ENCODE data around the gene MPC1L.
"Not testable (repeated sequence)": the region's sequence is repeated elsewhere in the genome, so short reads cannot be mapped to it uniquely, and the experiment has no call there.

Gene MPC1L

GRCh38 chrX:40582811-40583210 is 40.4 kb upstream of the MPC1L start:
- Histone ChIP-seq H3K36me3 (ENCODE audit: control insufficient read depth in 2 of 2, insufficient read depth in 2 of 2, low read length in 2 of 2) (no peaks in the 10 kb centered on the region), H3K4me1 (ENCODE audit: control insufficient read depth, insufficient read depth, low read length) (peaks cover 6% of the 10 kb centered on the region), H3K27me3 (ENCODE audit: control insufficient read depth in 1 of 2, insufficient read depth in 2 of 2, low read length in 2 of 2) (peaks cover 0 to 13% of the 10 kb centered on the region in 2 donors), H3K27ac (ENCODE audit: low read length) (no peak overlapping the region), H3K9me3 (ENCODE audit: control insufficient read depth in 2 of 2, low read length in 2 of 2) (no peaks in the 10 kb centered on the region), H3K4me3 (ENCODE audit: low read length in 2 of 2) (no peak overlapping the region), H3K9ac (ENCODE audit: low read length in 2 of 2) (no peak overlapping the region)

DNA sequence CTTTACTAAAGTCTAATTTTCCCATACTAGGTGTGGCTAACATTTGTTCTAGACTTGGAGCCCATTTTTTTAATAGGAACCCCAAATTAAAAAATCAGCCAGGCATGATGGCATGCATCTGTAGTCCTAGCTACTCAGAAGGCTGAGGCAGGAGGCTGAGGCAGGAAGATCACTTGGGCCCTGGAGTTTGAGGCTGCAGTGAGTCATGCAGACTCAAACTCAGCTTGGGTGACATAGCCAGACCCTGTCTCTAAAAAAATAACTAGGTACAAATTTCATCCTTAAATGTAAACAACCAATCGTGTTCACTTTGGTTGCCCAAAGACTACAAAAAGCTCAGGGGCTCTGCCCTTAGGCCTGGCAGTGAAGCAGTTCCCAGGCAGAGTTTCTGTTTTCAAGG is 35.6 kb upstream of the MPC1L start:
- not testable (repeated sequence) for H3K4me1 ChIP-seq (ENCODE audit: control insufficient read depth, insufficient read depth, low read length); H3K9me3 ChIP-seq (ENCODE audit: control insufficient read depth in 2 of 2, low read length in 2 of 2); H3K27ac ChIP-seq (ENCODE audit: low read length); H3K36me3 ChIP-seq (ENCODE audit: control insufficient read depth in 2 of 2, insufficient read depth in 2 of 2, low read length in 2 of 2); H3K4me3 ChIP-seq (ENCODE audit: low read length in 2 of 2); H3K9ac ChIP-seq (ENCODE audit: low read length in 2 of 2)
- peaks cover 0 to 11% of the 10 kb centered on the region in 2 donors for H3K27me3 ChIP-seq (ENCODE audit: control insufficient read depth in 1 of 2, insufficient read depth in 2 of 2, low read length in 2 of 2)

- not testable (repeated sequence) for H3K4me1 ChIP-seq (ENCODE audit: control insufficient read depth, insufficient read depth, low read length); H3K36me3 ChIP-seq (ENCODE audit: control insufficient read depth in 2 of 2, insufficient read depth in 2 of 2, low read length in 2 of 2); H3K27ac ChIP-seq (ENCODE audit: low read length); H3K27me3 ChIP-seq (ENCODE audit: control insufficient read depth in 1 of 2, insufficient read depth in 2 of 2, low read length in 2 of 2); H3K9ac ChIP-seq (ENCODE audit: low read length in 2 of 2); H3K9me3 ChIP-seq (ENCODE audit: control insufficient read depth in 2 of 2, low read length in 2 of 2); H3K4me3 ChIP-seq (ENCODE audit: low read length in 2 of 2)
Measured at GRCh38 chrX:40589616-40590321, 33.5 kb upstream of the MPC1L start.

DNA sequence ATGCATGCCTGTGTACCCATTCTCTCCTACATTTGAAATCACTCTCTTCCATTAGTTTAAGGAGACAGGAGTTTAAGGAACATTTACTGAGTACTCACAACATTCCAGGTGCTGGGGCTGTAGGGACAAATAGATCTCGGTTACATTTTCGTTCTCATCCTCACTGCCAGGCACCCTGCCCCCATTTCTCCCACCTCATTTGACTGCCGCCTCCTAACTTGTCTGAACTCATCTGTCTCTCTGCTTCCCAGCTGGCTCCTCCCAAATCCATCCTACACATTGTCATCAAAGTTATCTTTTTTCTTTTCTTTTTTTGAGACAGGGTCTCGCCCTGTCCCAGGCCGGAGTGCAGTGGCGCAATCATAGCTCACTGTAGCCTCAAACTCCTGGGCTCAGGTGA is 19.8 kb upstream of the MPC1L start:
- Histone ChIP-seq H3K27ac (ENCODE audit: low read length) (no peak overlapping the region), H3K4me3 (ENCODE audit: low read length in 2 of 2) (no peak overlapping the region), H3K9ac (ENCODE audit: low read length in 2 of 2) (no peak overlapping the region), H3K4me1 (ENCODE audit: control insufficient read depth, insufficient read depth, low read length) (no peaks in the 10 kb centered on the region), H3K36me3 (ENCODE audit: control insufficient read depth in 2 of 2, insufficient read depth in 2 of 2, low read length in 2 of 2) (peaks cover 0 to 16% of the 10 kb centered on the region in 2 donors), H3K9me3 (ENCODE audit: control insufficient read depth in 2 of 2, low read length in 2 of 2) (no peaks in the 10 kb centered on the region), H3K27me3 (ENCODE audit: control insufficient read depth in 1 of 2, insufficient read depth in 2 of 2, low read length in 2 of 2) (peaks cover 0 to 2% of the 10 kb centered on the region in 2 donors)

DNA sequence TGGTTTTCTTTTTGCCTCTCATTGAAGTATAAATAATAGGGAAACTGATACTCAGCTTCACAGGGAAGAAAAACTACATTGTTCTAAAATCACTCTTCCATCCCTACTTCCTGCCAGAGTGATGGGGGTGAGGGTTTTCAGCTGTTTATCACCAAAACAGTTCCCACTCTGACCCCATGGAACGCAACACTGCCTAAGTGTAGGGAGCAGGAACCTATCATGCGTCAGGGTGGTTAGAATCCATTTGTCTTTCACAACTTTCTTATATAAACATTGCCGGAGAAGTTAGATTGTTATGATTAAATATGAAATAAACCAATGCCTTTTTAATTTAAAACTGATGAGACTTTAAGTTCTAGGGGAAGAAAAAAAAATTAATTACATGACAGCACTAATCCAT is 15.8 kb upstream of the MPC1L start:
- no peaks in the 10 kb centered on the region for H3K4me1 ChIP-seq (ENCODE audit: control insufficient read depth, insufficient read depth, low read length)
- no peaks in the 10 kb centered on the region for H3K9me3 ChIP-seq (ENCODE audit: control insufficient read depth in 2 of 2, low read length in 2 of 2)
- no peaks in the 10 kb centered on the region for H3K36me3 ChIP-seq (ENCODE audit: control insufficient read depth in 2 of 2, insufficient read depth in 2 of 2, low read length in 2 of 2)
- peaks cover 0 to 12% of the 10 kb centered on the region in 2 donors for H3K27me3 ChIP-seq (ENCODE audit: control insufficient read depth in 1 of 2, insufficient read depth in 2 of 2, low read length in 2 of 2)
- no peak overlapping the region for H3K27ac ChIP-seq (ENCODE audit: low read length)
- H3K9ac ChIP-seq (ENCODE audit: low read length in 2 of 2): no peak overlapping the region
- H3K4me3 ChIP-seq (ENCODE audit: low read length in 2 of 2): no peak overlapping the region

- Histone ChIP-seq H3K27ac (ENCODE audit: low read length) (no peak overlapping the region), H3K9ac (ENCODE audit: low read length in 2 of 2) (no peak overlapping the region), H3K36me3 (ENCODE audit: control insufficient read depth in 2 of 2, insufficient read depth in 2 of 2, low read length in 2 of 2) (no peaks in the 10 kb centered on the region), H3K27me3 (ENCODE audit: control insufficient read depth in 1 of 2, insufficient read depth in 2 of 2, low read length in 2 of 2) (peaks cover 0 to 11% of the 10 kb centered on the region in 2 donors), H3K4me3 (ENCODE audit: low read length in 2 of 2) (no peak overlapping the region), H3K9me3 (ENCODE audit: control insufficient read depth in 2 of 2, low read length in 2 of 2) (no peaks in the 10 kb centered on the region), H3K4me1 (ENCODE audit: control insufficient read depth, insufficient read depth, low read length) (no peaks in the 10 kb centered on the region)
Measured at GRCh38 chrX:40612511-40612910, 10.7 kb upstream of the MPC1L start.

DNA sequence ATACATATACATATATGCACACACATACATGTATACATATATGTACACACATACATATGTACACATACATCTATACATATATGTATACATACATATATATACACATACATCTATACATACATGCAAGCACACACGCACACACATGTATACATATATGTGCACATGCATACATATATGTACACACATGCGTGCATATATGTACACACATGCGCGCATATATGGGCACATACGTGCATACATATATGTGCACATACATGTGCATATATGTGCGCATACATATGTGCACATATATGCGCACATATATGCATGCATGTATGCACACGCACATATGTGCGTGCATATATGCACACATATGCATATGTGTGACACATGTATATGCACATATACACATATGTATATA is 7.3 kb upstream of the MPC1L start:
- Histone ChIP-seq H3K4me3 (ENCODE audit: low read length in 2 of 2) (no peak overlapping the region), H3K27me3 (ENCODE audit: control insufficient read depth in 1 of 2, insufficient read depth in 2 of 2, low read length in 2 of 2) (peaks cover 0 to 5% of the 10 kb centered on the region in 2 donors), H3K27ac (ENCODE audit: low read length) (no peak overlapping the region), H3K4me1 (ENCODE audit: control insufficient read depth, insufficient read depth, low read length) (no peaks in the 10 kb centered on the region), H3K9ac (ENCODE audit: low read length in 2 of 2) (no peak overlapping the region), H3K9me3 (ENCODE audit: control insufficient read depth in 2 of 2, low read length in 2 of 2) (peaks cover 0 to 2% of the 10 kb centered on the region in 2 donors), H3K36me3 (ENCODE audit: control insufficient read depth in 2 of 2, insufficient read depth in 2 of 2, low read length in 2 of 2) (no peaks in the 10 kb centered on the region)

GRCh38 chrX:40617566-40617965 is 5.7 kb upstream of the MPC1L start:
- no peak overlapping the region for H3K4me3 ChIP-seq (ENCODE audit: low read length in 2 of 2)

GRCh38 chrX:40622479-40623138 is 619 bp upstream of the MPC1L start:
- H3K9ac ChIP-seq (ENCODE audit: low read length in 2 of 2): no peak overlapping the region
- H3K27ac ChIP-seq (ENCODE audit: low read length): no peak overlapping the region
- H3K27me3 ChIP-seq (ENCODE audit: control insufficient read depth in 1 of 2, insufficient read depth in 2 of 2, low read length in 2 of 2): peaks cover 0 to 16% of the 10 kb centered on the region in 2 donors
- no peaks in the 10 kb centered on the region for H3K4me1 ChIP-seq (ENCODE audit: control insufficient read depth, insufficient read depth, low read length)
- no peak overlapping the region for H3K4me3 ChIP-seq (ENCODE audit: low read length in 2 of 2)
- H3K36me3 ChIP-seq (ENCODE audit: control insufficient read depth in 2 of 2, insufficient read depth in 2 of 2, low read length in 2 of 2): peaks cover 3 to 4% of the 10 kb centered on the region in 2 donors
- peaks cover 0 to 2% of the 10 kb centered on the region in 2 donors for H3K9me3 ChIP-seq (ENCODE audit: control insufficient read depth in 2 of 2, low read length in 2 of 2)

More at GRCh38 chrX:40617566-40617965, 5.7 kb upstream of the MPC1L start:
- H3K4me1 ChIP-seq (ENCODE audit: control insufficient read depth, insufficient read depth, low read length): no peaks in the 10 kb centered on the region
- H3K36me3 ChIP-seq (ENCODE audit: control insufficient read depth in 2 of 2, insufficient read depth in 2 of 2, low read length in 2 of 2): no peaks in the 10 kb centered on the region
- peaks cover 0 to under 1% of the 10 kb centered on the region in 2 donors for H3K27me3 ChIP-seq (ENCODE audit: control insufficient read depth in 1 of 2, insufficient read depth in 2 of 2, low read length in 2 of 2)
- H3K27ac ChIP-seq (ENCODE audit: low read length): no peak overlapping the region
- H3K9ac ChIP-seq (ENCODE audit: low read length in 2 of 2): no peak overlapping the region
- peaks cover 0 to 2% of the 10 kb centered on the region in 2 donors for H3K9me3 ChIP-seq (ENCODE audit: control insufficient read depth in 2 of 2, low read length in 2 of 2)

DNA sequence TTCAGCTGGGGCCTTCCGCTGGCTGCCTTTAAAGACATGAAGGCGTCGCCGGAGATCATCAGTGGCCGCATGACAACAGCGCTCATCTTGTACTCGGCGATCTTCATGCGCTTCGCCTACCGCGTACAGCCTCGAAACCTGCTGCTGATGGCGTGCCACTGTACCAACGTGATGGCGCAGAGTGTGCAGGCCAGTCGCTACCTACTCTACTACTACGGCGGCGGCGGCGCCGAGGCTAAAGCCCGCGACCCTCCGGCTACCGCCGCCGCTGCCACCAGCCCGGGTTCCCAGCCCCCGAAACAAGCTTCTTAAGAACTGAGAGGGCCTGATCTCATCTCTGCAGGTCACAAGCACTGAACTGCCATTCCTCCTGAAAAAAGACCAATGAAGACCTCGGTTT is 437 bp downstream of the MPC1L start:
- Histone ChIP-seq H3K27me3 (ENCODE audit: control insufficient read depth in 1 of 2, insufficient read depth in 2 of 2, low read length in 2 of 2) (peaks cover 0 to 16% of the 10 kb centered on the region in 2 donors), H3K36me3 (ENCODE audit: control insufficient read depth in 2 of 2, insufficient read depth in 2 of 2, low read length in 2 of 2) (peaks cover 4 to 11% of the 10 kb centered on the region in 2 donors), H3K4me3 (ENCODE audit: low read length in 2 of 2) (no peak overlapping the region), H3K9ac (ENCODE audit: low read length in 2 of 2) (no peak overlapping the region), H3K4me1 (ENCODE audit: control insufficient read depth, insufficient read depth, low read length) (no peaks in the 10 kb centered on the region), H3K9me3 (ENCODE audit: control insufficient read depth in 2 of 2, low read length in 2 of 2) (no peaks in the 10 kb centered on the region), H3K27ac (ENCODE audit: low read length) (no peak overlapping the region)

- peaks cover 4 to 11% of the 10 kb centered on the region in 2 donors for H3K36me3 ChIP-seq (ENCODE audit: control insufficient read depth in 2 of 2, insufficient read depth in 2 of 2, low read length in 2 of 2)
- no peak overlapping the region for H3K27ac ChIP-seq (ENCODE audit: low read length)
- no peak overlapping the region for H3K4me3 ChIP-seq (ENCODE audit: low read length in 2 of 2)
- peaks cover 0 to 16% of the 10 kb centered on the region in 2 donors for H3K27me3 ChIP-seq (ENCODE audit: control insufficient read depth in 1 of 2, insufficient read depth in 2 of 2, low read length in 2 of 2)
- H3K4me1 ChIP-seq (ENCODE audit: control insufficient read depth, insufficient read depth, low read length): no peaks in the 10 kb centered on the region
- H3K9ac ChIP-seq (ENCODE audit: low read length in 2 of 2): no peak overlapping the region
- no peaks in the 10 kb centered on the region for H3K9me3 ChIP-seq (ENCODE audit: control insufficient read depth in 2 of 2, low read length in 2 of 2)
Measured at GRCh38 chrX:40625294-40625693, 2.1 kb downstream of the MPC1L start.

All from stomach smooth muscle (tissue), 2 donors.